Loucy (cell line): ENCODE measurements around the gene TMEM178B.

Experiments
- H2AFZ ChIP-seq: fragments of 200-600 bp; sonication (generic); 2 replicates; pipeline ENCODE4 v1.6.0; 2016; ENCODE audit warnings: antibody characterized with exemption, mild to moderate bottlenecking, low read length, moderate library complexity
- H3F3A ChIP-seq: fragments of 200-600 bp; 2 replicates; pipeline ENCODE4 v1.6.0; 2016; ENCODE audit warnings: antibody characterized with exemption, low read depth, mild to moderate bottlenecking
- H3K27me3 ChIP-seq: fragments of 200-600 bp; sonication (generic); 2 replicates; pipeline ENCODE4 v1.6.1; 2014; ENCODE audit warnings: low read length, mild to moderate bottlenecking; ENCODE audit not compliant: insufficient read depth, poor library complexity, severe bottlenecking
- H3K36me3 ChIP-seq: fragments of 200-600 bp; sonication (generic); 2 replicates; pipeline ENCODE4 v1.6.1; 2016; ENCODE audit warnings: low read length; ENCODE audit not compliant: insufficient read depth
- H3K4me1 ChIP-seq: fragments of 200-600 bp; sonication (generic); 2 replicates; pipeline ENCODE4 v1.5.1; 2014; ENCODE audit warnings: low read length, mild to moderate bottlenecking; ENCODE audit not compliant: insufficient read depth, poor library complexity, severe bottlenecking
- H3K4me2 ChIP-seq: fragments of 200-600 bp; sonication (generic); 2 replicates; pipeline ENCODE4 v1.6.0; 2014; ENCODE audit warnings: antibody characterized with exemption, low read length, low read depth, mild to moderate bottlenecking; ENCODE audit not compliant: poor library complexity, severe bottlenecking
- H3K4me3 ChIP-seq: fragments of 200-600 bp; sonication (generic); 2 replicates; pipeline ENCODE4 v1.5.1; 2014; ENCODE audit warnings: low read length, mild to moderate bottlenecking, mixed read lengths; ENCODE audit not compliant: poor library complexity, severe bottlenecking
- H3K79me2 ChIP-seq: fragments of 200-600 bp; sonication (generic); 2 replicates; pipeline ENCODE4 v1.6.1; 2014; ENCODE audit warnings: low read length; ENCODE audit not compliant: insufficient read depth
- H3K9ac ChIP-seq: fragments of 200-600 bp; sonication (generic); 2 replicates; pipeline ENCODE4 v1.6.0; 2014; ENCODE audit warnings: mild to moderate bottlenecking, low read depth, low read length, moderate library complexity; ENCODE audit not compliant: poor library complexity, severe bottlenecking
- H3K9me2 ChIP-seq: fragments of 200-600 bp; sonication (generic); replicated peaks from 2 replicates; pipeline ENCODE4 v1.6.1; 2016; ENCODE audit warnings: low read depth, low read length, mixed read lengths
- H3K9me3 ChIP-seq: fragments of 200-600 bp; sonication (generic); 2 replicates; pipeline ENCODE4 v1.6.1; 2014; ENCODE audit warnings: mild to moderate bottlenecking, antibody characterized with exemption, low read length, low read depth; ENCODE audit not compliant: insufficient read depth
- H4K20me1 ChIP-seq: fragments of 200-600 bp; sonication (generic); 2 replicates; pipeline ENCODE4 v1.6.0; 2014; ENCODE audit warnings: antibody characterized with exemption, low read length, mild to moderate bottlenecking; ENCODE audit not compliant: insufficient read depth, poor library complexity, severe bottlenecking
- EZH2phosphoT487 ChIP-seq: fragments of 200-600 bp; IDR thresholded peaks from 2 replicates; pipeline ENCODE4 v1.6.1; 2018; ENCODE audit warnings: antibody characterized with exemption, mild to moderate bottlenecking, moderate library complexity, borderline replicate concordance
- TF ChIP-seq, protein P1 (sequence below): fragments of 200-600 bp; sonication (generic); conservative IDR thresholded peaks from 2 replicates; pipeline ENCODE4 v1.5.1; 2014; ENCODE audit warnings: mild to moderate bottlenecking, antibody characterized with exemption, low read length

Gene TMEM178B

DNA sequence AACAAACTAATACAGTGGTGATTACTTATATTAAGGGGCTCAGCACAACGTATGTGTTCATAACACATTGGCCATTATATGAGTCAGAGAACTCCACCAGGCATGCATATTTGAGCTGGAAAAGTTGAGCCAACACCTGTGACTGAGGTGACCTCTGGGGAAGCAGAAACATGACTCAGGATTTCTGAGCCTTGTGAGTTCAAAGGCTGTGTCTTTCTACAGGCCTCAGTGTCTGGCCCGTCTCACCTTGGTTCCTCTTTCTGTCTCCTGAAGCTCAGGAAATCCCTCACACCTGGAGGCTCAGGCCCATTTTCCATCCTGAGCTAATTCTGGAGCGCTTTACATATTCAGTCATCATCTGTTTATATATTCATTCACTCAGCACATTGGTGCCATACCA lies 246.4 kb downstream of the TMEM178B start:
- Histone ChIP-seq H3K9me3 (no peaks in the 10 kb centered on the region), H3K9ac (no peak overlapping the region), H3K27me3 (no peaks in the 10 kb centered on the region), H2AFZ (no peak overlapping the region), H3K36me3 (no peaks in the 10 kb centered on the region), H3K4me2 (no peak overlapping the region), H3K4me3 (no peak overlapping the region), H3K4me1 (no peaks in the 10 kb centered on the region), H3K9me2 (no peaks in the 10 kb centered on the region), H3F3A (no peaks in the 10 kb centered on the region), H4K20me1 (no peaks in the 10 kb centered on the region), H3K79me2 (no peaks in the 10 kb centered on the region)
- TF ChIP-seq EZH2phosphoT487, result no peak

- H3K9me2 ChIP-seq, result no peaks in the 10 kb centered on the region
- H2AFZ ChIP-seq, result no peak overlapping the region
- no peaks in the 10 kb centered on the region for H3F3A ChIP-seq
Observed at GRCh38 chr7:141322383-141322782, 248.5 kb downstream of the TMEM178B start.

GRCh38 chr7:141323826-141324225 lies 250.0 kb downstream of the TMEM178B start:
- no peaks in the 10 kb centered on the region for H3K4me1 ChIP-seq
- H3K9me3 ChIP-seq, result no peaks in the 10 kb centered on the region
- no peaks in the 10 kb centered on the region for H3K9me2 ChIP-seq
- TF ChIP-seq, protein P1, sequence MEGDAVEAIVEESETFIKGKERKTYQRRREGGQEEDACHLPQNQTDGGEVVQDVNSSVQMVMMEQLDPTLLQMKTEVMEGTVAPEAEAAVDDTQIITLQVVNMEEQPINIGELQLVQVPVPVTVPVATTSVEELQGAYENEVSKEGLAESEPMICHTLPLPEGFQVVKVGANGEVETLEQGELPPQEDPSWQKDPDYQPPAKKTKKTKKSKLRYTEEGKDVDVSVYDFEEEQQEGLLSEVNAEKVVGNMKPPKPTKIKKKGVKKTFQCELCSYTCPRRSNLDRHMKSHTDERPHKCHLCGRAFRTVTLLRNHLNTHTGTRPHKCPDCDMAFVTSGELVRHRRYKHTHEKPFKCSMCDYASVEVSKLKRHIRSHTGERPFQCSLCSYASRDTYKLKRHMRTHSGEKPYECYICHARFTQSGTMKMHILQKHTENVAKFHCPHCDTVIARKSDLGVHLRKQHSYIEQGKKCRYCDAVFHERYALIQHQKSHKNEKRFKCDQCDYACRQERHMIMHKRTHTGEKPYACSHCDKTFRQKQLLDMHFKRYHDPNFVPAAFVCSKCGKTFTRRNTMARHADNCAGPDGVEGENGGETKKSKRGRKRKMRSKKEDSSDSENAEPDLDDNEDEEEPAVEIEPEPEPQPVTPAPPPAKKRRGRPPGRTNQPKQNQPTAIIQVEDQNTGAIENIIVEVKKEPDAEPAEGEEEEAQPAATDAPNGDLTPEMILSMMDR, result no peak
- no peak for TF ChIP-seq EZH2phosphoT487
- no peak overlapping the region for H2AFZ ChIP-seq
- no peaks in the 10 kb centered on the region for H4K20me1 ChIP-seq
- no peak overlapping the region for H3K4me2 ChIP-seq
- no peak overlapping the region for H3K9ac ChIP-seq
- H3K79me2 ChIP-seq, result no peaks in the 10 kb centered on the region
- no peak overlapping the region for H3K4me3 ChIP-seq
- H3F3A ChIP-seq, result no peaks in the 10 kb centered on the region
- H3K36me3 ChIP-seq, result no peaks in the 10 kb centered on the region
- no peaks in the 10 kb centered on the region for H3K27me3 ChIP-seq

More at GRCh38 chr7:141322383-141322782, 248.5 kb downstream of the TMEM178B start:
- Histone ChIP-seq H3K79me2 (no peaks in the 10 kb centered on the region), H3K9ac (no peak overlapping the region), H3K4me3 (no peak overlapping the region), H3K9me3 (no peaks in the 10 kb centered on the region), H3K4me1 (no peaks in the 10 kb centered on the region), H3K4me2 (no peak overlapping the region), H3K27me3 (no peaks in the 10 kb centered on the region), H3K36me3 (no peaks in the 10 kb centered on the region), H4K20me1 (no peaks in the 10 kb centered on the region)
- TF ChIP-seq EZH2phosphoT487, result no peak
- TF ChIP-seq, protein P1, result no peak

DNA sequence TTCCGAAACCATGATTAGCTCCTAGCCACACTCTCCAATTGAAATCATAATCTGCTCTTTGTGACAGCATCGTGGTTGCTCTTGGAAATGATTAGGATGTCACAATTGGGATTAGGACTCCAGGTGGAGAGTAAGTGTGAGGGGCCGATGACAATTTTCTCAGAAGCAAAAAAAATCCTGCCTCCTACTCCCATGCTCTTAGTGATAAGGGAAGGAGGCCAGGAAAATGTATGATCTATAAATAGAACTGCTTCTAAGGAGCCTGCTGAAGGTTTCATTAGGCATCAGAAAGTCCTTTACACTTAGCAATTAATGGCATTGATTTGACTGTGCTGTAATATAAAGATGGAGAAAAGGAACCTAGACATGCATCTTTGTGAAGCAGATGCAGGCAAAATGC lies 251.0 kb downstream of the TMEM178B start:
- no peaks in the 10 kb centered on the region for H3K9me2 ChIP-seq
- H3K9me3 ChIP-seq, result no peaks in the 10 kb centered on the region
- H3K4me2 ChIP-seq, result no peak overlapping the region
- TF ChIP-seq, protein P1, result no peak
- no peak for TF ChIP-seq EZH2phosphoT487
- H3K36me3 ChIP-seq, result no peaks in the 10 kb centered on the region
- no peaks in the 10 kb centered on the region for H3F3A ChIP-seq
- H4K20me1 ChIP-seq, result no peaks in the 10 kb centered on the region
- H3K9ac ChIP-seq, result no peak overlapping the region
- no peak overlapping the region for H2AFZ ChIP-seq
- no peaks in the 10 kb centered on the region for H3K4me1 ChIP-seq
- no peaks in the 10 kb centered on the region for H3K27me3 ChIP-seq
- H3K79me2 ChIP-seq, result no peaks in the 10 kb centered on the region
- H3K4me3 ChIP-seq, result no peak overlapping the region
